SK-N-SH (cell line): ENCODE data around the gene KERA. TPM values are rescaled to one million over a fixed set of nuclear protein-coding genes. Genes with fewer than 3 reads are reported as not detected.

Source experiments
- CTCF ChIA-PET: fragments of 300-600, 350-600 bp; formaldehyde crosslinking; extraction: SDS; loops from one replicate; lab custom pipeline; 2021; lab: Yijun Ruan, JAX
- POLR2A ChIA-PET: fragments of 350-600 bp; sonication (Branson Sonifier 250); formaldehyde crosslinking; extraction: SDS; loops from one replicate; lab custom pipeline; 2020; ENCODE audit warnings: antibody characterized with exemption, inconsistent platforms; lab: Yijun Ruan, JAX
- DNase-seq: peaks from one replicate; pipeline ENCODE4 v3.0.0; 2012
- H2AFZ ChIP-seq: fragments of 200-600 bp; sonication (generic); 2 replicates; pipeline ENCODE4 v1.8.1; 2016; ENCODE audit warnings: antibody characterized with exemption, mild to moderate bottlenecking, low read depth
- H3F3A ChIP-seq: fragments of 200-600 bp; sonication (generic); replicated peaks from 2 replicates; pipeline ENCODE3; 2016; ENCODE audit warnings: antibody characterized with exemption, mild to moderate bottlenecking; ENCODE audit not compliant: insufficient read depth
- H3K27ac ChIP-seq, 2 experiments: fragments of 200-500 bp in 1 of 2; fragments of 200-600 bp in 1 of 2; sonication (Bioruptor generic) in 1 of 2; sonication (generic), shearing (Covaris generic) in 1 of 2; 2 replicates each; pipeline versions ENCODE4 v1.5.1 to v1.6.1; 2014 to 2016; ENCODE audit warnings: low read depth in 2 of 2, inconsistent platforms in 1 of 2, low read length in 1 of 2, mild to moderate bottlenecking in 1 of 2, mixed read lengths in 1 of 2
- H3K27me3 ChIP-seq: fragments of 200-600 bp; sonication (generic), shearing (Covaris generic); 2 replicates; pipeline ENCODE4 v1.6.1; 2016; ENCODE audit warnings: mixed run types; ENCODE audit not compliant: insufficient read depth
- H3K36me3 ChIP-seq, 2 experiments: fragments of 200-500 bp in 1 of 2; fragments of 200-600 bp in 1 of 2; sonication (Bioruptor generic) in 1 of 2; sonication (generic) in 1 of 2; replicated peaks in 1 of 2; 2 replicates each; pipeline versions ENCODE3 to v1.5.1; 2014 to 2016; ENCODE audit warnings: low read length in 1 of 2, mild to moderate bottlenecking in 1 of 2; ENCODE audit not compliant: insufficient read depth in 2 of 2, control insufficient read depth in 1 of 2
- H3K4me1 ChIP-seq, 2 experiments: fragments of 200-500 bp in 1 of 2; fragments of 200-600 bp in 1 of 2; sonication (Bioruptor generic) in 1 of 2; sonication (generic), shearing (Covaris generic) in 1 of 2; 2 replicates each; pipeline versions ENCODE4 v1.5.1 to v1.6.1; 2014 to 2016; ENCODE audit warnings: low read depth in 1 of 2, low read length in 1 of 2, mixed run types in 1 of 2; ENCODE audit not compliant: insufficient read depth in 2 of 2, control insufficient read depth in 1 of 2
- H3K4me2 ChIP-seq: fragments of 200-600 bp; sonication (generic), shearing (Covaris generic); 2 replicates; pipeline ENCODE4 v1.6.1; 2017; ENCODE audit warnings: mixed run types
- H3K4me3 ChIP-seq, 2 experiments: fragments of 200-500 bp in 1 of 2; fragments of 200-600 bp in 1 of 2; sonication (Bioruptor generic) in 1 of 2; sonication (generic), shearing (Covaris generic) in 1 of 2; 2 replicates each; pipeline versions ENCODE4 v1.5.1 to v1.8.1; 2014 to 2016; ENCODE audit warnings: low read depth in 2 of 2, inconsistent platforms in 1 of 2, low read length in 1 of 2, mild to moderate bottlenecking in 1 of 2, mixed read lengths in 1 of 2, moderate library complexity in 1 of 2
- H3K79me2 ChIP-seq: fragments of 200-600 bp; sonication (generic); 2 replicates; pipeline ENCODE4 v1.8.1; 2017; ENCODE audit warnings: mild to moderate bottlenecking; ENCODE audit not compliant: insufficient read depth
- H3K9ac ChIP-seq: fragments of 200-600 bp; sonication (generic); 2 replicates; pipeline ENCODE4 v1.6.1; 2017; ENCODE audit warnings: mixed run types
- H3K9me2 ChIP-seq: fragments of 200-600 bp; sonication (generic); 2 replicates; pipeline ENCODE4 v1.6.1; 2017; ENCODE audit warnings: mixed run types
- H3K9me3 ChIP-seq: fragments of 200-600 bp; sonication (generic); 2 replicates; pipeline ENCODE4 v1.6.1; 2017; ENCODE audit warnings: mixed run types, mild to moderate bottlenecking, moderate library complexity
- H4K20me1 ChIP-seq: fragments of 200-600 bp; sonication (generic); 2 replicates; pipeline ENCODE4 v1.6.1; 2017; ENCODE audit warnings: mild to moderate bottlenecking, mixed run types; ENCODE audit not compliant: insufficient read depth
- EP300 ChIP-seq, 2 experiments: IDR thresholded peaks; 2 replicates each; pipeline versions ENCODE4 v1.4.0 to v1.6.1; 2012; ENCODE audit warnings: borderline replicate concordance in 1 of 2, low read depth in 1 of 2, low read length in 1 of 2
- FOSL2 ChIP-seq: IDR thresholded peaks from 2 replicates; pipeline ENCODE4 v1.4.0; 2012; ENCODE audit warnings: low read depth, mild to moderate bottlenecking, moderate library complexity, borderline replicate concordance
- JUND ChIP-seq: IDR thresholded peaks from 2 replicates; pipeline ENCODE4 v1.4.0; 2012
- MEF2A ChIP-seq: IDR thresholded peaks from 2 replicates; pipeline ENCODE4 v1.4.0; 2012; ENCODE audit warnings: low read depth, borderline replicate concordance
- NFIC ChIP-seq: IDR thresholded peaks from 2 replicates; pipeline ENCODE4 v1.4.0; 2012; ENCODE audit warnings: borderline replicate concordance
- POLR2AphosphoS5 ChIP-seq: IDR thresholded peaks from 2 replicates; pipeline ENCODE4 v1.6.1; 2012; ENCODE audit warnings: low read depth, low read length
- RXRA ChIP-seq: IDR thresholded peaks from 2 replicates; pipeline ENCODE4 v1.4.0; 2012; ENCODE audit warnings: low read depth, mild to moderate bottlenecking, borderline replicate concordance
- TCF12 ChIP-seq: IDR thresholded peaks from 2 replicates; pipeline ENCODE4 v1.4.0; 2012
- TEAD4 ChIP-seq: IDR thresholded peaks from 2 replicates; pipeline ENCODE4 v1.4.0; 2012; ENCODE audit warnings: mild to moderate bottlenecking, borderline replicate concordance; ENCODE audit not compliant: insufficient read depth
- YY1 ChIP-seq: IDR thresholded peaks from 2 replicates; pipeline ENCODE4 v1.4.0; 2012; ENCODE audit warnings: low read depth, mild to moderate bottlenecking
- WGBS: methylation state at CpG from one replicate; pipeline ENCODE4 v1.1.6; 2017; ENCODE audit warnings: low lambda C conversion rate; 5-methylcytosine and 5-hydroxymethylcytosine counted together
- polyA plus RNA-seq, 3 experiments: library from polyadenylated mRNA; depleted of rRNA; stranded (reverse); fragments of >200 nt; gene quantifications; 2 replicates each; pipeline ENCODE4 v1.2.3, GENCODE V29; 2012
- TF ChIP-seq, protein P1 (sequence below): fragments of 150-350 bp; IDR thresholded peaks from 2 replicates; pipeline ENCODE4 v1.6.1; 2016; ENCODE audit warnings: mild to moderate bottlenecking, low read depth, low read length
- TF ChIP-seq, protein P2 (sequence below): IDR thresholded peaks from 2 replicates; pipeline ENCODE4; 2012
- TF ChIP-seq, protein P3 (sequence below): IDR thresholded peaks from 2 replicates; pipeline ENCODE4 v1.4.0; 2012; ENCODE audit warnings: low read depth, borderline replicate concordance
- TF ChIP-seq, protein P4 (sequence below): IDR thresholded peaks from 2 replicates; pipeline ENCODE4 v1.4.0; 2012; ENCODE audit warnings: low read depth, borderline replicate concordance

KERA gene
- polyA plus RNA-seq, 1 of the 3 experiments (the other 2 are of a cell fraction), result not detected

DNA sequence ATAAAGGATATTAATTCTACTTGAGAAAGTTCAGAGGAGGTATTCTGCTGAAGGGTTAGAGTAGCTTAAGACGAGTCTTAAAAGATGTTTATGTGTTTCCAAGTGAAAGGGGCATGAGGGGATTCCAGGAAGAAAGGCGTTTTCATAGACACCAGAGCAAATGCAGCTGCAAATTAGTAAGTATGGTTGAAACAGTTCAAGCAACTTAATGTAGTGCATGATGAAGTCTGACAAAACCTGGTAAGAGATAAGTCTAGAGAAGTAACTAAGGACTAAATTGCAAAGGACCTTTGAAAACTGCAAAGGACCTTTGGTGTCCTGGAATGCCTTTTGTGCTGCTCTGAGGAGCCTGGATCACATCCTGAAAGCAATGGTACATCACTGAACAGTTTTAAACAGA, 42.0 kb upstream of the KERA start:
- Histone ChIP-seq H3K9me2 (no peaks in the 10 kb centered on the region), H3K9me3 (no peaks in the 10 kb centered on the region), H3K4me1 (peaks cover 0 to 14% of the 10 kb centered on the region in 2 experiments; a peak in 3 of 4 replicates), H2AFZ (0 out of 2 replicates have a peak overlapping the region, but pooled peaks have one; percentile 5), H3F3A (peaks cover 8% of the 10 kb centered on the region), H3K27ac (peak overlapping the region; percentile 76 to 83; a peak in 3 of 4 replicates), H3K4me3 (no peak overlapping the region), H3K36me3 (peaks cover 9 to 15% of the 10 kb centered on the region in 2 experiments), H3K79me2 (no peaks in the 10 kb centered on the region), H4K20me1 (no peaks in the 10 kb centered on the region), H3K9ac (no peak overlapping the region), H3K4me2 (no peak overlapping the region), H3K27me3 (no peaks in the 10 kb centered on the region)
- WGBS, result 77% methylated on average over 2 of the region's 2 CpGs
- TF ChIP-seq, protein P1, sequence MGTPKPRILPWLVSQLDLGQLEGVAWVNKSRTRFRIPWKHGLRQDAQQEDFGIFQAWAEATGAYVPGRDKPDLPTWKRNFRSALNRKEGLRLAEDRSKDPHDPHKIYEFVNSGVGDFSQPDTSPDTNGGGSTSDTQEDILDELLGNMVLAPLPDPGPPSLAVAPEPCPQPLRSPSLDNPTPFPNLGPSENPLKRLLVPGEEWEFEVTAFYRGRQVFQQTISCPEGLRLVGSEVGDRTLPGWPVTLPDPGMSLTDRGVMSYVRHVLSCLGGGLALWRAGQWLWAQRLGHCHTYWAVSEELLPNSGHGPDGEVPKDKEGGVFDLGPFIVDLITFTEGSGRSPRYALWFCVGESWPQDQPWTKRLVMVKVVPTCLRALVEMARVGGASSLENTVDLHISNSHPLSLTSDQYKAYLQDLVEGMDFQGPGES, result no peak
- POLR2A ChIA-PET, result no interaction called here
- DNase-seq, result no peak
- CTCF ChIA-PET, result interaction anchor here (1.3 to 1.4 kb wide), 2 partner anchors 12 to 226 kb away, joined by 3 read pairs; no protein-coding TSS in a partner anchor

DNA sequence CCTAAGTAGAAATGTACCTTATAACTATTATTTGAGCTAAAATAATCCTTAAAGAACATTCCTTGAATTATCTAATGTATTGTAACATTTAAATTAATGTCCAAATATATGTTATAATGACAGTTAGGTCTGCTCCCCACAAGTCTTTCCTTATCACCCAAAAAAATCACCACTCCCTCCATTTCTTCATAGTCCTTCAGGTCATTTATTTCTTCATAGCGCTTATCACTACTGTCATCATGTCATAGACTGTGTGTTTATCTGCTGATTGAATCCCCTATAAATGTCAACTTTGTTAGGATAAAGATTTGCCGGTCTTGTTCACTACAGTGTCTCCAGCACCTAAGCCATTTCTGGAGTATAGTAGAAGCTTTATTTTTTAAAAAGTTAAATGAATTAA, 41.5 kb upstream of the KERA start:
- CTCF ChIA-PET, result interaction anchor here (1.3 to 1.4 kb wide), 2 partner anchors 10 to 227 kb away, joined by 3 to 4 read pairs; no protein-coding TSS in a partner anchor
- peaks cover 0 to 14% of the 10 kb centered on the region in 2 experiments; a peak in 3 of 4 replicates for H3K4me1 ChIP-seq
- H3K4me3 ChIP-seq, result no peak overlapping the region
- H3K27me3 ChIP-seq, result no peaks in the 10 kb centered on the region
- H3K9me3 ChIP-seq, result no peaks in the 10 kb centered on the region
- WGBS, result 60% methylated on average over 2 of the region's 2 CpGs
- H3K4me2 ChIP-seq, result peak overlapping the region; percentile 9; the same call in 1 of the 2 replicates
- no peak overlapping the region for H3K9ac ChIP-seq
- peaks cover 9 to 15% of the 10 kb centered on the region in 2 experiments for H3K36me3 ChIP-seq
- TF ChIP-seq FOSL2, result no peak
- TF ChIP-seq, protein P2, sequence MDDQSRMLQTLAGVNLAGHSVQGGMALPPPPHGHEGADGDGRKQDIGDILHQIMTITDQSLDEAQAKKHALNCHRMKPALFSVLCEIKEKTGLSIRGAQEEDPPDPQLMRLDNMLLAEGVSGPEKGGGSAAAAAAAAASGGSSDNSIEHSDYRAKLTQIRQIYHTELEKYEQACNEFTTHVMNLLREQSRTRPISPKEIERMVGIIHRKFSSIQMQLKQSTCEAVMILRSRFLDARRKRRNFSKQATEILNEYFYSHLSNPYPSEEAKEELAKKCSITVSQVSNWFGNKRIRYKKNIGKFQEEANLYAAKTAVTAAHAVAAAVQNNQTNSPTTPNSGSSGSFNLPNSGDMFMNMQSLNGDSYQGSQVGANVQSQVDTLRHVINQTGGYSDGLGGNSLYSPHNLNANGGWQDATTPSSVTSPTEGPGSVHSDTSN, result 0 out of 2 replicates have a peak, but pooled peaks have one; percentile 25
- H3K79me2 ChIP-seq, result no peaks in the 10 kb centered on the region
- H4K20me1 ChIP-seq, result no peaks in the 10 kb centered on the region
- DNase-seq, result no peak
- no peaks in the 10 kb centered on the region for H3K9me2 ChIP-seq
- peaks cover 5% of the 10 kb centered on the region for H3F3A ChIP-seq
- H3K27ac ChIP-seq, result peak overlapping the region; percentile 76 to 83; a peak in 3 of 4 replicates
- 0 out of 2 replicates have a peak overlapping the region, but pooled peaks have one; percentile 5 for H2AFZ ChIP-seq
- POLR2A ChIA-PET, result no interaction called here

DNA sequence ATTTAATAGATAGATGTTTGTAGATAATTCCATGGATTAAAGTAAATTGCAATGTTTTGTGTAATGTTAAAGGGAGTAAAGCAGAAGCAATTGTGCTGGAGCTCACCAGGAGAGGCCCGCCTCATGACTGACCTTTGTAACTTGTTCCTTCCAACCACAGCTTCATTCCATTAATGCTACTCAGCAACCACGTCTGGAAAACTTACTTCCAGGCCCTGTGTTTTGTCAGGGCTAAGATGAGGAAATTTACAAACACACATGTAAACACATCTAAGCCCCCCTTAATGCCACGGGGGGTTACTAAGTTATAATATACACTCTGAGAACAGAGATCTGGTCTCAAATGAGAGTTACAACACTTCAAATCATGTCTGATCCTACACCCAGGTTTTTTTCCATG, 41.1 kb upstream of the KERA start:
- Histone ChIP-seq H3K9me2 (no peaks in the 10 kb centered on the region), H3F3A (peaks cover 5% of the 10 kb centered on the region), H4K20me1 (no peaks in the 10 kb centered on the region), H3K27me3 (no peaks in the 10 kb centered on the region), H3K9ac (no peak overlapping the region), H3K9me3 (no peaks in the 10 kb centered on the region), H3K4me1 (peaks cover 0 to 14% of the 10 kb centered on the region in 2 experiments; a peak in 3 of 4 replicates), H3K79me2 (no peaks in the 10 kb centered on the region), H3K27ac (peak overlapping the region; percentile 76 to 83; a peak in 3 of 4 replicates), H3K4me2 (peak overlapping the region; percentile 9; the same call in 1 of the 2 replicates), H3K36me3 (peaks cover 7 to 11% of the 10 kb centered on the region in 2 experiments), H3K4me3 (no peak overlapping the region), H2AFZ (0 out of 2 replicates have a peak overlapping the region, but pooled peaks have one; percentile 5)
- no peak for DNase-seq
- POLR2A ChIA-PET, result no interaction called here
- WGBS, result 17% methylated on average over 3 of the region's 3 CpGs
- CTCF ChIA-PET, result interaction anchor here (1.3 to 1.4 kb wide), 2 partner anchors 10 to 227 kb away, joined by 3 to 4 read pairs; no protein-coding TSS in a partner anchor
- TF ChIP-seq, protein P3, sequence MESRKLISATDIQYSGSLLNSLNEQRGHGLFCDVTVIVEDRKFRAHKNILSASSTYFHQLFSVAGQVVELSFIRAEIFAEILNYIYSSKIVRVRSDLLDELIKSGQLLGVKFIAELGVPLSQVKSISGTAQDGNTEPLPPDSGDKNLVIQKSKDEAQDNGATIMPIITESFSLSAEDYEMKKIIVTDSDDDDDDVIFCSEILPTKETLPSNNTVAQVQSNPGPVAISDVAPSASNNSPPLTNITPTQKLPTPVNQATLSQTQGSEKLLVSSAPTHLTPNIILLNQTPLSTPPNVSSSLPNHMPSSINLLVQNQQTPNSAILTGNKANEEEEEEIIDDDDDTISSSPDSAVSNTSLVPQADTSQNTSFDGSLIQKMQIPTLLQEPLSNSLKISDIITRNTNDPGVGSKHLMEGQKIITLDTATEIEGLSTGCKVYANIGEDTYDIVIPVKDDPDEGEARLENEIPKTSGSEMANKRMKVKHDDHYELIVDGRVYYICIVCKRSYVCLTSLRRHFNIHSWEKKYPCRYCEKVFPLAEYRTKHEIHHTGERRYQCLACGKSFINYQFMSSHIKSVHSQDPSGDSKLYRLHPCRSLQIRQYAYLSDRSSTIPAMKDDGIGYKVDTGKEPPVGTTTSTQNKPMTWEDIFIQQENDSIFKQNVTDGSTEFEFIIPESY, result no peak
- peak; percentile 29; the same call in 1 of the 2 replicates for TF ChIP-seq MEF2A
- TF ChIP-seq TEAD4, result peak; percentile 76; the same call in 1 of the 2 replicates
- peak; percentile 91; the same call in 1 of the 2 replicates for TF ChIP-seq RXRA
- TF ChIP-seq, protein P4, sequence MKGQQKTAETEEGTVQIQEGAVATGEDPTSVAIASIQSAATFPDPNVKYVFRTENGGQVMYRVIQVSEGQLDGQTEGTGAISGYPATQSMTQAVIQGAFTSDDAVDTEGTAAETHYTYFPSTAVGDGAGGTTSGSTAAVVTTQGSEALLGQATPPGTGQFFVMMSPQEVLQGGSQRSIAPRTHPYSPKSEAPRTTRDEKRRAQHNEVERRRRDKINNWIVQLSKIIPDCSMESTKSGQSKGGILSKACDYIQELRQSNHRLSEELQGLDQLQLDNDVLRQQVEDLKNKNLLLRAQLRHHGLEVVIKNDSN, result no peak
- peak; percentile 94 for TF ChIP-seq TCF12
- peak; percentile 78 for TF ChIP-seq JUND
- TF ChIP-seq NFIC, result peak; percentile 48; the same call in 1 of the 2 replicates
- no peak for TF ChIP-seq YY1
- peak; percentile 42 to 69; a peak in 3 of 4 replicates for TF ChIP-seq EP300 (IDR thresholded peaks at IDR 0.05; ENCODE audit: borderline replicate concordance in 1 of 2, low read depth in 1 of 2, low read length in 1 of 2)
- TF ChIP-seq FOSL2, result peak; percentile 75
- TF ChIP-seq POLR2AphosphoS5, result peak; percentile 79; the same call in 1 of the 2 replicates
